Lower leg skin (tissue), 4 donors: ENCODE measurements around the gene UBA52. TPM values are rescaled to one million over a fixed set of nuclear protein-coding genes. Genes with fewer than 3 reads are reported as not detected.

Source experiments
- DNase-seq, 2 donors: peaks; one replicate each; pipeline ENCODE4 v3.0.0-alpha.2; 2019; ENCODE audit warnings: low spot score in 2 of 2
- H3K4me3 ChIP-seq: fragments of 200-600 bp; sonication (generic); 2 replicates; pipeline ENCODE4 v1.5.1; 2017; ENCODE audit warnings: mild to moderate bottlenecking, low read depth; ENCODE audit not compliant: poor library complexity, severe bottlenecking
- CTCF ChIP-seq, 3 donors: fragments of 450-650 bp; IDR thresholded peaks; one replicate each; pipeline ENCODE4 v1.5.1; 2016; ENCODE audit warnings: antibody characterized with exemption in 3 of 3, mild to moderate bottlenecking in 3 of 3, moderate library complexity in 2 of 3
- POLR2A ChIP-seq, 2 donors: fragments of 450-650 bp; IDR thresholded peaks; one replicate each; pipeline ENCODE4 v1.6.1; 2016 to 2017; ENCODE audit warnings: antibody characterized with exemption in 2 of 2, mild to moderate bottlenecking in 1 of 2, moderate library complexity in 1 of 2
- WGBS, 2 donors: methylation state at CpG; one replicate each; pipeline ENCODE4 v1.1.5; 2018; 5-methylcytosine and 5-hydroxymethylcytosine counted together
- intact Hi-C: fragments of 100-400 bp; cut with DNase I; formaldehyde crosslinking; loops from one replicate; pipeline ENCODE4 v1.15.0; 2023; ENCODE audit warnings: low total_unique reads
- total RNA-seq, 4 donors: library from RNA; depleted of rRNA; stranded (reverse); fragments of >200 nt; gene quantifications; one replicate each; pipeline ENCODE4 v1.1.0, GENCODE V29; 2016

UBA52 gene
- total RNA-seq, 4 donors from 2014 or later: 625 to 1,001 (median 848) TPM

DNA sequence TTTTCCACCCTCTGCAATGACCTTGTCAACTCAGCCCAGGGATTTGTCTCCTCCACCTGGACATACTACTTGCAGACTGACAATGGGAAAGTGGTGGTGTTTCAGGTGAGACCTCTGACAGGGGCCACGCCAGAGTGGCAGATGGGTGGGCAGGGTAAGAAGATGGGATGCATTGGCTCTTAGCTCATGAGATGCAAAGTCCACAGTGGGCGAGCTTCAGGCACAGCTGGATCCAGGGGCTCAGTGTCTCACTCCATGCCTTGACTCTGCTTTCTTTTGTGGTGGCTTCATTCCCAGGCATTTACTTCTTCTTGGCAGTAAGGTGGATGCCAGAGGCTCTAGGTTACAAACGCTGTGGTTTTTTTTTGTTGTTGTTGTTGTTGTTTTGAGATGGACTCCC, 44.4 kb downstream of the UBA52 start:
- TF ChIP-seq POLR2A (IDR thresholded peaks at IDR 0.05) (no peak), CTCF (IDR thresholded peaks at IDR 0.05) (no peak)
- intact Hi-C loops: no loop called here
- 83 to 87% methylated on average over 3 of the region's 3 CpGs for WGBS, 2 donors
- no peak overlapping the region for H3K4me3 ChIP-seq
- no peak for DNase-seq

DNA sequence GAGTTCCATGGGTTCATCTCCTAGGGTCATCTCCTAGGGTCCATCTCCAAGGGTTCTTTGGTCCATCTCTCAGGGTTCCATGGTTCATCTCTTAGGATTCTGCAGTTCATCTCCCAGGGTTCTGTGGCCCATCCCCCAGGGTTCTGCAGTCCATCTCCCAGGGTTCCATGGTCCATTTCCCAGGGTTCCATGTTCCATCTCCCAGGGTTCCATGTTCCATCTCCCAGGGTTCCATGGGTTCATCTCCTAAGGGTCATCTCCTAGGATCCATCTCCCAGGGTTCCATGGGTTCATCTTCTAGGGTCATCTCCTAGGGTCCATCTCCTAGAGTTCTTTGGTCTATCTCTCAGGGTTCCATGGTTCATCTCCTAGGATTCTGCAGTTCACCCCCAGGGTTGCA, 45.9 kb downstream of the UBA52 start:
- intact Hi-C loops: no loop called here
- no peak for TF ChIP-seq POLR2A (IDR thresholded peaks at IDR 0.05)
- no peak for TF ChIP-seq CTCF (IDR thresholded peaks at IDR 0.05)
- no peak for DNase-seq
- no peak overlapping the region for H3K4me3 ChIP-seq

GRCh38 chr19:18618236-18618635, 46.6 kb downstream of the UBA52 start:
- intact Hi-C loops: no loop called here
- H3K4me3 ChIP-seq: no peak overlapping the region
- 86 to 90% methylated on average over 13 of the region's 13 CpGs for WGBS, 2 donors
- DNase-seq: no peak
- no peak for TF ChIP-seq POLR2A (IDR thresholded peaks at IDR 0.05)
- no peak for TF ChIP-seq CTCF (IDR thresholded peaks at IDR 0.05)

GRCh38 chr19:18620311-18620710, 48.7 kb downstream of the UBA52 start:
- no peak for TF ChIP-seq CTCF (IDR thresholded peaks at IDR 0.05)
- TF ChIP-seq POLR2A (IDR thresholded peaks at IDR 0.05): no peak
- DNase-seq: no peak
- intact Hi-C loops: no loop called here
- no peak overlapping the region for H3K4me3 ChIP-seq
- WGBS, 2 donors: 88 to 90% methylated on average over 10 of the region's 10 CpGs

GRCh38 chr19:18620902-18621301, 49.2 kb downstream of the UBA52 start:
- TF ChIP-seq CTCF (IDR thresholded peaks at IDR 0.05): no peak
- TF ChIP-seq POLR2A (IDR thresholded peaks at IDR 0.05): no peak
- DNase-seq: no peak
- WGBS, 2 donors: 80 to 82% methylated on average over 6 to 7 of the region's 7 CpGs
- H3K4me3 ChIP-seq: no peak overlapping the region
- intact Hi-C loops: no loop called here

DNA sequence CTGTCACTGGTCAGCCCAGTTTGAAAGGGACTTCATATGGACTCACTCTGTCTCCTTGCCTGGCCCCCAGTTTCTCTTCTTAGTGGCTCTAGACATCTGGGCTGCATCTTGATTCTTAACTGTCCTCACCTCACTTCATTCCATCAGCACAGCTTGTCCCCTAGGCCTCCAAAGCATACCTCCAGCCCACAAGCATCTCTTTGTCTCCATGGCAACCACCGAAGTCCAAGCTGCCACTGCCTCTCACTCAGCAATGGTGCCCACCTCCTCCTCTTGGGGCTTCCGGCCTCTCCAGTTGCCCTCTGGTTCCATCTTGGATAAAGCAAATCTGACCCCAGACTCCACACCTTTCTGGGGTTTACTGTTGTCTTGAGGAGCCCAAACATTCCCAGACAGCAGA, 55.2 kb downstream of the UBA52 start:
- no peak overlapping the region for H3K4me3 ChIP-seq
- intact Hi-C loops: no loop called here
- TF ChIP-seq CTCF (IDR thresholded peaks at IDR 0.05) (no peak), POLR2A (IDR thresholded peaks at IDR 0.05) (no peak)
- no peak for DNase-seq
- WGBS, 2 donors: 72 to 76% methylated on average over 2 of the region's 2 CpGs
